ENCODE results near the gene TMEM151B.
A peak's percentile ranks its signal among the peaks of the same experiment; 100 is the strongest.

Gene TMEM151B

DNA sequence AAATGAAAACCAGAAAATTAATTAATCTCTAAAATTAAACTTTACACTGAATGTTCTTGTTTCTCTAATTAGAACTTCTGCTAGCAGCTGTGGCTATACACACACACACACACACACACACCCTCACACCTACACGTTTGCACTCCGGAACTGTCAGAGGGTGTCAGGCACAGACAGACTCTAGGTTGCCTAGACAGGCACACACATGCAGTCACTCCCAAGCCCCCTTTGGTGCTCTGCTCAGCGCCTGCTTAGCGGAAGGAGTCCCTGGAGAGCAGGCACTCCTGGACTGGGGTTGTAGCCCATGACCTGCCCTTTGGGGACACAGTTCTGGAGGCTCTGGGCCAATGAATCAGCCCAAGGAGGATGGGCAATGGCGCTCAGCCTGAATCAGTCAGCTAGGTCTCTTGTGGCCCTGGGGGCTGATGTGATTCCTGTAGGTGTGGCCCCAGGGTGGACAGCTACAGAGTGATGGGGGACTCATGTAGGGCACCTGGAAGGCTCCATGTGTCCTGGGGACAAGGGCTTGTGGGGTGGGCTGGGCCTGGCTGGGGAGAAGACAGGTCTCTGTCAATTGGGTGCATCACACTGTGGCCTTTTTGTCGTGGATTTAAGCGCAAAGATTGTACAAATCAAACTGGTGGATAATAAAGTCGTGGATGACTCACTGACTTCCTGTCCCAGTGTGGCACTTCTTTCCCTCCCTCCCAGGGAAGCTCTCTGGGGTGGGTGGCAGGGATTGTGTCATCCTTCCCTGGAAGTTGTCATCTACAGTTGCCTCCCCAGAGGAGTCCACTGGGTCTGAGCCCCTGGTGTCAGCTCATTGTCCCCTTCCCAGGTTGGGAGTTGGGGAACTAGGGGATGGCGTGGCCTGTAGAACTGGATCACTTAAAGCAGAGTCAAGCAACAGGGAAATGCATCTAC is 8.8 kb downstream of the TMEM151B start:
- no peak for DNase-seq (ENCODE audit: low spot score)

GRCh38 chr6:44284121-44284520 is 13.9 kb downstream of the TMEM151B start:
- no peak for DNase-seq (ENCODE audit: low spot score)

DNA sequence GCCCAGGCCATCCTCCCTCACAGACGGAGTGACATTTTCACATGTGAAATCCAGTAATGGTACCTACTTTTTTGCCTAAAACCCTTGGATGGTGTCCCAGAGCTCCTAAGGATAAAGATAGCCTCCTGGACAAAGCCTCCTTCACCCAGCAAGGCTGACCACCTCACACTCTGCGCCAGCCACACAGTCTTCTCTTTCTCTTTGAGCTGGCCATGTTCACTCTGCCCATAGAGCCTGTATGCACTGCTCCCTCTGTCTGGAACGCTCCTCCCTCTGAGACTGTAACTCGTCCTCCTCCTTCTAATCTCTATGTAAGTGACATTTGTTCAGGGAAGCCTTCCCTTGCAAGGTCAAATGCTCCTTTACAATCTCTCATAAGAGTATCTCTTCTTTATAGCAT is 14.6 kb downstream of the TMEM151B start:
- DNase-seq (ENCODE audit: low spot score), result no peak

GRCh38 chr6:44285552-44286284 is 15.5 kb downstream of the TMEM151B start:
- DNase-seq (ENCODE audit: low spot score), result peak; percentile 47

- no peak for DNase-seq (ENCODE audit: low spot score)
These were observed 16.0 kb downstream of the TMEM151B start for GRCh38 chr6:44286285-44286565.

GRCh38 chr6:44286747-44287146 is 16.5 kb downstream of the TMEM151B start:
- DNase-seq (ENCODE audit: low spot score), result no peak

DNA sequence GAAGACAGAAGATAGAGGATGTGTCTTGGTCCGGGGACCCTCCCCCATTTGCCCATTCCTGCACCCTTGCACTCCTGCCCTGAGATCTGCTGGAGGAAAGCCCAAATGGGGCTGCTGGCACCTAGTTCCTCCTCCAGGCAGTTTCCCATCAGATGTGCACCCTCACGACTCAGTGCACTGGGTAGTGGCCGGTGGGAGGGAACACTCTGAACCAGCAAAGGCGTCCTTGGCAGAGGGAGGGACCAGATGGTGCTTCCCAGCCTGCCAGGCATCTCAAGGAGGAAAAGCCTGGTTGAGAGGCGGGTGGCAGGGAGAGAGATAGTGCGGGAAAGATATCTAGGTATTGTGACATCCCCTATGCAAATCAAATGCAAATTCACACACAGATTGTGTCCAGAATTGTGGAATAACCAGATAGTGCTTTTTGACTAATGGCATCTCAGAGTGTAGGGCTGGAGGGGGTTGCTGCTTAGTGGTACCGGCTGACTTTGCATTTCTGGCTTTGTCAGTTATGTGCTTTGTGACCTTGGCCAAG is 19.5 kb downstream of the TMEM151B start:
- DNase-seq (ENCODE audit: low spot score), result no peak

- DNase-seq (ENCODE audit: low spot score), result no peak
These were observed 21.6 kb downstream of the TMEM151B start for GRCh38 chr6:44291841-44292240.

DNA sequence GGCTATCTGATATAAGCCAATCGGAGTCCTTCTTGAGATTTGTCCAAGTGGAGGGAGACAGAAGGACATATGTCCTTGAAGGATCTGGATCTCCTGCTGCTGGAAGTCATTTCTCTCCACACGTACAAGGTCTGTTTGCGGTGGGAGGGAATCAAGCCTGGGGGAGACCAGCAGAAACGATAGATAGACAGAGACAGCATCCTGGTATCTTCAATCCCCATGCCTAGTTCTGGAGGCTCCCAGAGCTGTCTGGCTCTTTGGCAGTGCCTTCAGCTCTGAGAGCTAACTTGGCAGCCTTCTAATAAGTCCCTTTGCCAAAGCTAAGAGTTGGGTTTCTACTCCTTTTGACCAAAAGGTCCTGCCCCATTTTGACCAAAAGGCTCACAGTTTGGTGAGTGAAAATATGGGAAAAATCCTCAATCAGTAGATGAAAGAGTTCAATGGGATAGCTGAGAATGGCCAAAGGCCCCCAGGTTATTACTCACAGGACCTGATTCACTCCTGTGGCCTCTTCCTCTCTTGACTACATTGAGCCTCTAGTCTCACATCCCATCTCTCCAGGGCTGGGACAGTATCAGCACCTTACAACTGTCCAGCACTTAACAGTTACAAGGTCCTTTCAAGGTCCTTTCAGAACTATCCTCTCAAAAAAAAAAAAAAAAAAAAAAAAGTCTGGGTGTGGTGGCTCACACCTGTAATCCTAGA is 22.6 kb downstream of the TMEM151B start:
- no peak for DNase-seq (ENCODE audit: low spot score)

- no peak for DNase-seq (ENCODE audit: low spot score)
These were observed 24.9 kb downstream of the TMEM151B start for GRCh38 chr6:44294832-44295791.

- DNase-seq (ENCODE audit: low spot score), result peak; percentile 77
These were observed 27.1 kb downstream of the TMEM151B start for GRCh38 chr6:44297063-44298038.

GRCh38 chr6:44298055-44298803 is 28.0 kb downstream of the TMEM151B start:
- DNase-seq (ENCODE audit: low spot score), result peak; percentile 24

DNA sequence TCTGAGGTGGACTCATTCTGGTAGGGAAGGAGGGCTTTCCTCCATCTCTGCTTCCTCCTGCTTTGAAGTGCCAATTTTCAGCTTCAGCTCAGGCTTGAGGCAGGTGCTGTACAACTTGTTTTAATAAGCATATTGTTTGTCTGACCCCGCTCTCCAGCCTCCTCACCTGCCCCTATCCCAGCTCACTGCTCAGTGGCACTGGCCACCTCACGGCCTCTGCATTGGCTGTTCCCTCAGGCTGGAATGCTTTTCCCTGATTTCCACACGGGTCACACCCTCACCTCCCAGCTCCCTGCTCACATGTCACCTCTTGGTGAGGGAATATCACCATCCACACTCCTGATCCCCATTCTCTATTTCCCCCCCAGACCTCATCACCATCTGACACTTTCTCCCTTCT is 28.6 kb downstream of the TMEM151B start:
- no peak for DNase-seq (ENCODE audit: low spot score)

- no peak for DNase-seq (ENCODE audit: low spot score)
These were observed 30.1 kb downstream of the TMEM151B start for GRCh38 chr6:44300292-44300823.

- no peak for DNase-seq (ENCODE audit: low spot score)
These were observed 30.9 kb downstream of the TMEM151B start for GRCh38 chr6:44301106-44301505.

- no peak for DNase-seq (ENCODE audit: low spot score)
These were observed 31.7 kb downstream of the TMEM151B start for GRCh38 chr6:44301782-44302564.

DNA sequence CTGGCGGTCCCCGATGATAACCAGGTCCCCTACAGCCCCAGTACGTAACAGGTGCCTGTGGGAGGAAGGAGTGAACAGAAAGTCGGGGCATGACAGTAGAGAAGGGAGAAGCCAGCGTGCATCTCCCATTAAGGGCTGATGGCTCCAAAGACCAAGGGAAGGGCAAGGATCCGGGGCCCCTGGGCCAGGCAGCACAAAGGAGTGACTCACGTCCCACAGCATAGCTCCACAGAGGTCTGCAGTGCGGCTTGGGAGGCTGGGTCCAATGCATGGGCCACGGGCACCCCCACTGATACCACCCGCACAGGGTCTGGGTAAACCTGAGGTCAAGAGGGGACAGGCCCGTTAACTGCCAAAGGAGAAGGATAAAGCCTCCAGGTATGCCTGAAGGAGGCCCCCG is 32.6 kb downstream of the TMEM151B start:
- no peak for DNase-seq (ENCODE audit: low spot score)

DNA sequence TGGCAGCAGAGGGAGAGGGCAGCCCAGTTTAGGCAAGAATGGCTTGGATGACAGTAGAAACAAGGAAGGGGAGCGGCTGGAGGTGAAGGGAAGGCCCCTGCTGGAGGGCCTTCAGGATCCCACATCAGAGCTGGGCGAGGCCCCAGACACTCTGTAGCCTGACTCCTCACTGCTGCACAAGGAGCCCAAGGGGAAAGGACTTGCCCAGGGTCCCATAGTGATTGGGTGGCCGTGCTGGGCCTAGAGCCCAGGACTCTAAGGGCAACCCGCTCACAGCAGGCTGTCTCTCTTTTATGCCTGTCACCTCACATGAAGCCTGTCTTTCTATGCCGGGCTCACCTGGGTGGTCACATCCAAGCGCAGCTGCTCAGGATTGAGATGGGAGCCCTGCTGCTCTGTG is 33.6 kb downstream of the TMEM151B start:
- DNase-seq (ENCODE audit: low spot score), result no peak
